H1 (cell line): Measurements from ENCODE around the gene GPT2. TPM values are rescaled to one million over a fixed set of nuclear protein-coding genes. Genes with fewer than 3 reads are reported as not detected.

Source experiments
- CTCF ChIA-PET: fragments of 300-600 bp; sonication (Branson Sonifier 250); formaldehyde crosslinking; loops from one replicate; lab custom pipeline; 2021; ENCODE audit not compliant: partially characterized antibody; lab: Charles Lee
- POLR2A ChIA-PET: fragments of 300-600 bp; sonication (Branson Sonifier 250); formaldehyde crosslinking; loops from one replicate; lab custom pipeline; 2021; ENCODE audit warnings: inconsistent platforms; ENCODE audit not compliant: partially characterized antibody; lab: Charles Lee
- DNase-seq, 2 experiments: peaks; one replicate each; pipeline versions ENCODE4 v3.0.0 to v3.0.0-alpha.2; 2010 to 2022; ENCODE audit warnings: low spot score in 2 of 2, low read depth in 1 of 2, mixed read lengths in 1 of 2
- FAIRE-seq: peaks from 2 replicates; lab custom pipeline; 2011; peaks lifted over from hg19 to GRCh38; lab: Jason Lieb, UNC
- H2AFZ ChIP-seq: 2 replicates; pipeline ENCODE4 v1.8.1; 2012; ENCODE audit warnings: low read length, inconsistent platforms
- H2AK5ac ChIP-seq: 2 replicates; pipeline ENCODE4 v1.6.1; 2013; ENCODE audit warnings: low read depth, low read length
- H2BK120ac ChIP-seq: replicated peaks from 2 replicates; pipeline ENCODE3; 2013; ENCODE audit warnings: low read depth, low read length, inconsistent platforms
- H2BK12ac ChIP-seq: 2 replicates; pipeline ENCODE4 v1.6.1; 2013; ENCODE audit warnings: low read depth, low read length
- H2BK15ac ChIP-seq: 2 replicates; pipeline ENCODE4 v1.6.1; 2013; ENCODE audit warnings: low read length
- H2BK20ac ChIP-seq: 2 replicates; pipeline ENCODE4 v1.6.1; 2013; ENCODE audit warnings: low read length
- H2BK5ac ChIP-seq: 2 replicates; pipeline ENCODE4 v1.6.1; 2013; ENCODE audit warnings: low read depth, low read length
- H3K14ac ChIP-seq: 2 replicates; pipeline ENCODE4 v1.6.1; 2013; ENCODE audit warnings: inconsistent platforms; ENCODE audit not compliant: insufficient read length
- H3K18ac ChIP-seq: 2 replicates; pipeline ENCODE4 v1.6.1; 2013; ENCODE audit warnings: low read length; ENCODE audit errors: extremely low read depth
- H3K23ac ChIP-seq: 2 replicates; pipeline ENCODE4 v1.6.1; 2013; ENCODE audit warnings: inconsistent platforms; ENCODE audit not compliant: insufficient read length
- H3K23me2 ChIP-seq: 2 replicates; pipeline ENCODE4 v1.6.1; 2013; ENCODE audit warnings: low read depth, low read length
- H3K27ac ChIP-seq: 2 replicates; pipeline ENCODE4 v1.6.1; 2011; ENCODE audit warnings: low read depth, low read length, inconsistent platforms
- H3K27me3 ChIP-seq, 4 experiments: replicated peaks in 1 of 4; 1 replicate in 1 of 4; 2 replicates in 3 of 4; pipeline versions ENCODE4 v1.6.1 to v1.8.1; 2011 to 2013; ENCODE audit warnings: low read length in 3 of 4, mild to moderate bottlenecking in 3 of 4, inconsistent platforms in 2 of 4, mixed read lengths in 2 of 4, moderate library complexity in 1 of 4; ENCODE audit not compliant: control insufficient read depth in 3 of 4, insufficient read depth in 3 of 4; ENCODE audit errors: extremely low read depth in 1 of 4
- H3K36me3 ChIP-seq, 4 experiments: 2 replicates each; pipeline versions ENCODE4 v1.6.1 to v1.8.1; 2011 to 2013; ENCODE audit warnings: mild to moderate bottlenecking in 4 of 4, low read length in 3 of 4, moderate library complexity in 2 of 4, control low read depth in 1 of 4, inconsistent platforms in 1 of 4; ENCODE audit not compliant: insufficient read depth in 4 of 4, control insufficient read depth in 2 of 4
- H3K4ac ChIP-seq: replicated peaks from 2 replicates; pipeline ENCODE3; 2013; ENCODE audit warnings: low read length, low read depth, mixed read lengths, inconsistent platforms; ENCODE audit not compliant: insufficient read length
- H3K4me1 ChIP-seq, 4 experiments: replicated peaks in 1 of 4; 1 replicate in 1 of 4; 2 replicates in 3 of 4; pipeline versions ENCODE4 v1.6.1 to v1.8.1; 2011 to 2013; ENCODE audit warnings: low read length in 3 of 4, inconsistent platforms in 2 of 4, mixed read lengths in 1 of 4; ENCODE audit not compliant: insufficient read depth in 4 of 4, control insufficient read depth in 3 of 4
- H3K4me2 ChIP-seq, 2 experiments: 2 replicates each; pipeline versions ENCODE4 v1.6.1 to v1.8.1; 2011 to 2013; ENCODE audit warnings: low read depth in 2 of 2, low read length in 2 of 2, control low read depth in 1 of 2, inconsistent platforms in 1 of 2, mild to moderate bottlenecking in 1 of 2; ENCODE audit not compliant: insufficient read depth in 1 of 2
- H3K4me3 ChIP-seq, 4 experiments: fragments of 200-600, 300-600 bp in 1 of 4; sonication (generic), shearing (Covaris generic), sonication (Bioruptor Twin) in 1 of 4; 2 replicates each; pipeline versions ENCODE4 v1.5.1 to v1.8.1; 2011 to 2016; ENCODE audit warnings: low read length in 4 of 4, low read depth in 3 of 4, control low read depth in 2 of 4, inconsistent platforms in 2 of 4, mild to moderate bottlenecking in 2 of 4, mixed read lengths in 1 of 4, moderate library complexity in 1 of 4; ENCODE audit not compliant: insufficient read depth in 2 of 4; ENCODE audit errors: extremely low read depth in 1 of 4
- H3K56ac ChIP-seq: replicated peaks from 2 replicates; pipeline ENCODE3; 2013; ENCODE audit warnings: low read depth, mild to moderate bottlenecking, mixed read lengths, low read length, inconsistent platforms; ENCODE audit not compliant: insufficient read length
- H3K79me1 ChIP-seq: 2 replicates; pipeline ENCODE4 v1.6.1; 2013; ENCODE audit warnings: low read depth, low read length, control low read depth
- H3K79me2 ChIP-seq, 2 experiments: 2 replicates each; pipeline versions ENCODE4 v1.6.1 to v1.8.1; 2012 to 2013; ENCODE audit warnings: low read length in 2 of 2, mild to moderate bottlenecking in 2 of 2, inconsistent platforms in 1 of 2; ENCODE audit not compliant: insufficient read depth in 2 of 2, control insufficient read depth in 1 of 2
- H3K9ac ChIP-seq, 4 experiments: replicated peaks in 1 of 4; 1 replicate in 1 of 4; 2 replicates in 3 of 4; pipeline versions ENCODE4 v1.6.1 to v1.8.1; 2011 to 2013; ENCODE audit warnings: low read depth in 3 of 4, low read length in 3 of 4, control low read depth in 2 of 4, mild to moderate bottlenecking in 2 of 4, moderate library complexity in 2 of 4, inconsistent platforms in 1 of 4; ENCODE audit errors: extremely low read depth in 1 of 4
- H3K9me3 ChIP-seq, 2 experiments: 2 replicates each; pipeline versions ENCODE4 v1.6.1 to v1.8.1; 2012 to 2013; ENCODE audit warnings: mild to moderate bottlenecking in 2 of 2, moderate library complexity in 2 of 2, control low read depth in 1 of 2, inconsistent platforms in 1 of 2, low read depth in 1 of 2, low read length in 1 of 2, mixed read lengths in 1 of 2; ENCODE audit not compliant: insufficient read depth in 2 of 2
- H4K20me1 ChIP-seq, 2 experiments: replicated peaks in 1 of 2; 2 replicates each; pipeline versions ENCODE3 to v1.8.1; 2011 to 2013; ENCODE audit warnings: inconsistent platforms in 2 of 2, low read length in 2 of 2, mild to moderate bottlenecking in 1 of 2; ENCODE audit not compliant: insufficient read depth in 2 of 2, control insufficient read depth in 1 of 2
- H4K5ac ChIP-seq: 2 replicates; pipeline ENCODE4 v1.6.1; 2013; ENCODE audit warnings: low read length, low read depth, mixed read lengths, inconsistent platforms; ENCODE audit not compliant: insufficient read length
- H4K8ac ChIP-seq: 2 replicates; pipeline ENCODE4 v1.8.0; 2013; ENCODE audit warnings: mild to moderate bottlenecking, moderate library complexity, low read length, inconsistent platforms; ENCODE audit not compliant: insufficient read depth; ENCODE audit errors: extremely low read depth
- H4K91ac ChIP-seq: replicated peaks from 2 replicates; pipeline ENCODE3; 2013; ENCODE audit warnings: low read length, mixed read lengths, inconsistent platforms; ENCODE audit not compliant: insufficient read length
- WGBS, 2 experiments: shearing (Covaris generic) in 1 of 2; methylation state at CpG; one replicate each; pipeline versions ENCODE4 v1.1.6 to v1.1.7; 2013 to 2015; ENCODE audit warnings: low lambda C conversion rate in 2 of 2, mixed read lengths in 2 of 2, inconsistent platforms in 1 of 2, low coverage in 1 of 2, missing lambda C conversion rate in 1 of 2; ENCODE audit not compliant: insufficient replicate concordance in 2 of 2, insufficient coverage in 1 of 2, insufficient read length in 1 of 2; ENCODE audit errors: extremely low coverage in 1 of 2, missing lambda C conversion rate in 1 of 2; 5-methylcytosine and 5-hydroxymethylcytosine counted together
- polyA plus RNA-seq, 7 experiments: library from polyadenylated mRNA; depleted of rRNA in 3 of 7; stranded (reverse) in 5 of 7; unstranded in 2 of 7; fragments of >200 nt in 5 of 7; fragments of 200-250 nt in 2 of 7; gene quantifications; 1 replicate in 5 of 7; 2 replicates in 1 of 7; 4 replicates in 1 of 7; pipeline versions ENCODE4 v1.2.1 to v1.2.3, GENCODE V29; 2011 to 2013; ENCODE audit warnings: missing spikeins in 2 of 7, mixed read lengths in 2 of 7
- total RNA-seq: library from RNA; stranded (reverse); fragmentation: NEBNext Ultra II Directional; extraction: Animal tissue kit (Norgen Biotek cat#: 25700); gene quantifications from 2 replicates; pipeline ENCODE4 v1.2.1, GENCODE V29; 2021

The GPT2 gene
- total and polyA plus RNA-seq, 2 of the 8 experiments (the other 6 are each of a cell fraction or from before 2014, with no cell fraction given), result 71.6 to 94.1 TPM

GRCh38 chr16:46866286-46866685 is 17.9 kb upstream of the GPT2 start:
- H2BK15ac ChIP-seq, result no peak overlapping the region
- no peak overlapping the region for H3K9ac ChIP-seq
- no peak overlapping the region for H3K14ac ChIP-seq
- no peak overlapping the region for H2AK5ac ChIP-seq
- H3K4me1 ChIP-seq, result no peaks in the 10 kb centered on the region
- no peak overlapping the region for H2BK120ac ChIP-seq
- 83% methylated on average over 1 of the region's 1 CpG; no CpG with 5 or more reads in 1 of the 2 experiments for WGBS, 2 experiments
- no peak overlapping the region for H3K23ac ChIP-seq
- no peak overlapping the region for H2AFZ ChIP-seq
- CTCF ChIA-PET, result interaction anchor here (0.8 to 4.7 kb wide), 3 partner anchors 9 to 42 kb away, joined by 3 to 29 read pairs (median 9); no protein-coding TSS in a partner anchor
- no peaks in the 10 kb centered on the region for H3K79me1 ChIP-seq
- H3K56ac ChIP-seq, result no peak overlapping the region
- H3K9me3 ChIP-seq, result no peaks in the 10 kb centered on the region
- H4K20me1 ChIP-seq, result no peaks in the 10 kb centered on the region
- H3K27me3 ChIP-seq, result no peaks in the 10 kb centered on the region
- no peak overlapping the region for H3K4me3 ChIP-seq
- POLR2A ChIA-PET, result interaction anchor here (1.1 to 13.3 kb wide), 2 partner anchors 19 to 41 kb away, joined by 3 to 150 read pairs; partner anchors contain the start of gene GPT2
- H3K18ac ChIP-seq, result no peak overlapping the region
- no peak overlapping the region for H3K4me2 ChIP-seq
- H3K4ac ChIP-seq, result no peak overlapping the region
- no peak for DNase-seq
- no peak overlapping the region for H2BK20ac ChIP-seq
- H4K8ac ChIP-seq, result no peak overlapping the region
- no peaks in the 10 kb centered on the region for H3K36me3 ChIP-seq
- H2BK5ac ChIP-seq, result no peak overlapping the region
- no peak overlapping the region for H2BK12ac ChIP-seq
- H4K91ac ChIP-seq, result no peak overlapping the region
- H3K79me2 ChIP-seq, result no peaks in the 10 kb centered on the region
- H3K27ac ChIP-seq, result no peak overlapping the region
- no peak overlapping the region for H4K5ac ChIP-seq
- no peaks in the 10 kb centered on the region for H3K23me2 ChIP-seq
- FAIRE-seq, result no peak
